Gastroesophageal sphincter (tissue), 4 donors: Measurements from ENCODE around the gene POMGNT2. TPM values are rescaled to one million over a fixed set of nuclear protein-coding genes. Genes with fewer than 3 reads are reported as not detected.

Experiments
- ATAC-seq: fragments of 150-250 bp; one replicate; pipeline ENCODE4 v1.9.1; 2016; ENCODE audit warnings: mild to moderate bottlenecking, moderate library complexity
- H3K27ac ChIP-seq, 4 donors: fragments of 200-600 bp; sonication (generic) in 3 of 4; 1 replicate in 3 of 4; 2 replicates in 1 of 4; pipeline ENCODE4 v1.5.1; 2016 to 2019
- H3K27me3 ChIP-seq: fragments of 200-600 bp; sonication (generic); one replicate; pipeline ENCODE4 v1.5.1; 2019
- H3K36me3 ChIP-seq, 2 donors: fragments of 200-600 bp; sonication (generic); one replicate each; pipeline ENCODE4 v1.5.1; 2019; ENCODE audit warnings: control low read depth in 1 of 2
- H3K4me1 ChIP-seq, 3 donors: fragments of 200-600 bp; sonication (generic); 1 replicate in 2 of 3; 2 replicates in 1 of 3; pipeline ENCODE4 v1.5.1; 2016 to 2019; ENCODE audit warnings: control low read depth in 2 of 3
- H3K4me3 ChIP-seq, 2 donors: fragments of 200-600 bp; sonication (generic); one replicate each; pipeline ENCODE4 v1.5.1; 2019; ENCODE audit warnings: mild to moderate bottlenecking in 1 of 2, moderate library complexity in 1 of 2
- H3K9me3 ChIP-seq, 3 donors: fragments of 200-600 bp; sonication (generic); one replicate each; pipeline ENCODE4 v1.5.1; 2017 to 2019; ENCODE audit warnings: control low read depth in 2 of 3
- EP300 ChIP-seq: sonication (generic); formaldehyde crosslinking; IDR thresholded peaks from one replicate; pipeline ENCODE4 v1.6.1; 2017; ENCODE audit warnings: antibody characterized with exemption, mild to moderate bottlenecking
- POLR2A ChIP-seq, 2 donors: fragments of 450-650 bp; IDR thresholded peaks; one replicate each; pipeline ENCODE4 v1.6.1; 2017; ENCODE audit warnings: antibody characterized with exemption in 2 of 2, mild to moderate bottlenecking in 2 of 2, moderate library complexity in 1 of 2
- POLR2AphosphoS5 ChIP-seq: sonication (generic); formaldehyde crosslinking; IDR thresholded peaks from one replicate; pipeline ENCODE4 v1.6.1; 2017; ENCODE audit warnings: antibody characterized with exemption
- WGBS, 2 donors: methylation state at CpG; one replicate each; pipeline ENCODE4 v1.1.5; 2018; ENCODE audit warnings: low coverage in 1 of 2; 5-methylcytosine and 5-hydroxymethylcytosine counted together
- total RNA-seq, 4 donors: library from RNA; depleted of rRNA; stranded (reverse); fragments of >200 nt; gene quantifications; one replicate each; pipeline ENCODE4 v1.1.0, GENCODE V29; 2016
- TF ChIP-seq, protein P1 (sequence below), 4 experiments: fragments of 200-600 bp in 2 of 4; fragments of 450-650 bp in 2 of 4; sonication (generic) in 1 of 4; IDR thresholded peaks; one replicate each; pipeline ENCODE4 v1.5.1; 2017 to 2019; ENCODE audit warnings: antibody characterized with exemption in 4 of 4, mild to moderate bottlenecking in 2 of 4, moderate library complexity in 2 of 4

Gene POMGNT2
- total RNA-seq, 4 donors from 2014 or later = 23.9 to 39.7 (median 34.9) TPM

DNA sequence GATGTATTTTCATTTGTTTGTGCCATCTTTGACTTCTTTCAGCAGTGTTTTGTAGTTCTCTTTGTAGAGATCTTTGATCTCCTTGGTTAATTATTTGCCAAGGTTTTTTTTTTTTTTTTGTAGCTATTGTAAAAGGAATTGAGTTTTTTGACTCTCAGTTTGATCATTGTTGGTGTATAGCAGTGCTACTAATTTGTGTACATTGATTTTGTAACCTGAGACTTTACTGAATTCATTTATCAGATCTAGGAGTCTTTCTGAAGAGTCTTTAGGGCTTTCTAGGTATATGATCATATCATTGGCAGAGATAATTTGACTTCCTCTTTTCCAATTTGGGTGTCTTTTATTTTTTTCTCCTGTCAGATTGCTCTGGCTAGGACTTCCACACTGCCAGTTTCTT, 42.2 kb upstream of the POMGNT2 start:
- H3K36me3 ChIP-seq = no peaks in the 10 kb centered on the region
- ATAC-seq = no peak
- TF ChIP-seq EP300 (no peak), POLR2A (IDR thresholded peaks at IDR 0.05) (no peak), POLR2AphosphoS5 (no peak)
- TF ChIP-seq, protein P1, sequence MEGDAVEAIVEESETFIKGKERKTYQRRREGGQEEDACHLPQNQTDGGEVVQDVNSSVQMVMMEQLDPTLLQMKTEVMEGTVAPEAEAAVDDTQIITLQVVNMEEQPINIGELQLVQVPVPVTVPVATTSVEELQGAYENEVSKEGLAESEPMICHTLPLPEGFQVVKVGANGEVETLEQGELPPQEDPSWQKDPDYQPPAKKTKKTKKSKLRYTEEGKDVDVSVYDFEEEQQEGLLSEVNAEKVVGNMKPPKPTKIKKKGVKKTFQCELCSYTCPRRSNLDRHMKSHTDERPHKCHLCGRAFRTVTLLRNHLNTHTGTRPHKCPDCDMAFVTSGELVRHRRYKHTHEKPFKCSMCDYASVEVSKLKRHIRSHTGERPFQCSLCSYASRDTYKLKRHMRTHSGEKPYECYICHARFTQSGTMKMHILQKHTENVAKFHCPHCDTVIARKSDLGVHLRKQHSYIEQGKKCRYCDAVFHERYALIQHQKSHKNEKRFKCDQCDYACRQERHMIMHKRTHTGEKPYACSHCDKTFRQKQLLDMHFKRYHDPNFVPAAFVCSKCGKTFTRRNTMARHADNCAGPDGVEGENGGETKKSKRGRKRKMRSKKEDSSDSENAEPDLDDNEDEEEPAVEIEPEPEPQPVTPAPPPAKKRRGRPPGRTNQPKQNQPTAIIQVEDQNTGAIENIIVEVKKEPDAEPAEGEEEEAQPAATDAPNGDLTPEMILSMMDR (IDR thresholded peaks at IDR 0.05) = no peak

DNA sequence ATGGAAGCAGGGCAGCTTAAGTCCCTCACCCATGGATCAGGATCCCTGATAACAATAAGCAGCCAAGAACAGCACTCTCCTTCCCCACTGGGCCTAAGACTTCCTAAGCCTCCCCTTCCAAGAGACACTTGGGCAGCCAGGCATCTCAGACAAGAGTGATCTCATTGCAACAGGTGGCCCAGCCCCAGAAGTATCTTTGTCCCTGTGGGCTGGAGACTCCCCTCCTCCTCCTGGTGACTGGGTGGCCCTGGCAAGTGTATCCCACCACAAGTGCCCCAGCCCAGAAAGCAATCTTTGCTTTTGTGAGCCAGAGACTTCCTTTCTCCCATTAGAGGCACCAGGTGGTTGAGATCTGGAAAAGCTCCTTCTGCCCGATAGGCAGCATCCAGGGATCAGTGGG, 40.7 kb upstream of the POMGNT2 start:
- TF ChIP-seq, protein P1 (IDR thresholded peaks at IDR 0.05) = no peak
- TF ChIP-seq EP300 (no peak), POLR2A (IDR thresholded peaks at IDR 0.05) (no peak), POLR2AphosphoS5 (no peak)
- H3K36me3 ChIP-seq = no peaks in the 10 kb centered on the region
- H3K9me3 ChIP-seq = no peaks in the 10 kb centered on the region
- 86 to 100% methylated on average over 1 of the region's 1 CpG for WGBS, 2 donors
- no peak overlapping the region for H3K4me3 ChIP-seq
- no peak overlapping the region for H3K27ac ChIP-seq
- no peaks in the 10 kb centered on the region for H3K27me3 ChIP-seq
- ATAC-seq = no peak
- H3K4me1 ChIP-seq = no peaks in the 10 kb centered on the region

More for the DNA sequence above, 42.2 kb upstream of the POMGNT2 start:
- Histone ChIP-seq H3K27ac (no peak overlapping the region), H3K9me3 (no peaks in the 10 kb centered on the region), H3K27me3 (no peaks in the 10 kb centered on the region), H3K4me1 (peaks cover 0 to 6% (median 2%) of the 10 kb centered on the region in 3 donors), H3K4me3 (no peak overlapping the region)

DNA sequence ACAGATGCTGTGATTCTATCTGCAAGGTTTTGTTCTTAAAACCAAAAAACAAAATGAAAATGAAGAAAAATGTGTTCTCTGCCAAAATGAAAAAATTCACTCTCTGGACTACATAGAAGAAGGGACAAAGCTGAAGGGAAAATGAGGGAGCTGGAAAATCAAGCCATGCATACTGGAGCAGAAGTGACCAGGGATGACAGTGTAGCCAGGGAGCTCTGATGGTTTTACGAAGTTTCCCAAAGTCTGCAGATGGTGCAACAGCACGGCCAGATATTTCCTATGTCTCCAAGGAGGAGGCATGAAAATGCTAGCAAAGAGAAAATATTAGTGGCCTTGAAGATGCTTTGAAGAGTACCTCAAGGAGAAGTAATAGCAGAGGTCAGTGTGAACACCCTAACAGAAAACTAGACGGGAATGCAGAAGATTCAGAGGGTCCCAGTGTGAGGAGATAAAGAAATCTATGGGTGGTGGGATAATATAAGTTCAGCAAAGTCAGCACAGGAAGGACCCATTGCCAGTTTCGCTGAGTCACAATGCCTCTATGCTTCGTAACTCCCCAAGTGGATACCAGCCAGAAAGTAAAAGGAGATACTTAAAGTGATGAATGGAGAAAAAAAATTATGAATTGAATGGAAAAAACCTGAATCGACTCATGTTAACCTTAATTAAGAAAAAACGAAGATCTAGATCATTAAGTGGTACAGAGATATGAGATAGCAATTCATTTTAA, 39.0 kb upstream of the POMGNT2 start:
- ATAC-seq = no peak
- Histone ChIP-seq H3K4me1 (no peaks in the 10 kb centered on the region), H3K27ac (no peak overlapping the region), H3K4me3 (no peak overlapping the region), H3K9me3 (no peaks in the 10 kb centered on the region), H3K36me3 (no peaks in the 10 kb centered on the region), H3K27me3 (no peaks in the 10 kb centered on the region)
- TF ChIP-seq POLR2AphosphoS5 = no peak
- no peak for TF ChIP-seq POLR2A (IDR thresholded peaks at IDR 0.05)
- TF ChIP-seq, protein P1 (IDR thresholded peaks at IDR 0.05) = no peak
- TF ChIP-seq EP300 = no peak
- WGBS, 2 donors = 43 to 68% methylated on average over 5 to 7 of the region's 7 CpGs

DNA sequence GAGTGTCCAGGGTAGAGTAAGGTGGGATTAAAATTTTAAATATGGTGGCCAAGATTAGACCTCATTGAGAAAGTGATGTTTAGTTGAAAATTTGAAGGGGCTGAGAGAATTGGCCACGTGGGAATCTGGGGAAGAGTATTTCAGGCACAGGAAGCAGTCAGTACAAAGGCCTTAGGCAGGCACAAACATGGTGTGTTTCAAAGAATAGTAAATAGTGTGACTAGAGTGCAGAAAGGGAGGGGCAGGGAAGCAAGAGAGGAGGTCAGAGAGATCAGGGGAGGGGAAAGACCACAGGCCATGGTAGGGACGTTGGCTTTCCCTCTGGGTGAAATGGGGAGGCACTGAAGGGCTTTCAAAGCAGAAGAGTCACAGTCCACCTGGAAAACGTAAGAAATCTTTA, 36.6 kb upstream of the POMGNT2 start:
- Histone ChIP-seq H3K27me3 (no peaks in the 10 kb centered on the region), H3K9me3 (no peaks in the 10 kb centered on the region), H3K27ac (no peak overlapping the region), H3K4me3 (no peak overlapping the region), H3K4me1 (no peaks in the 10 kb centered on the region), H3K36me3 (no peaks in the 10 kb centered on the region)
- ATAC-seq = no peak
- 38 to 41% methylated on average over 3 of the region's 3 CpGs for WGBS, 2 donors
- no peak for TF ChIP-seq POLR2A (IDR thresholded peaks at IDR 0.05)
- TF ChIP-seq, protein P1 (IDR thresholded peaks at IDR 0.05) = no peak

DNA sequence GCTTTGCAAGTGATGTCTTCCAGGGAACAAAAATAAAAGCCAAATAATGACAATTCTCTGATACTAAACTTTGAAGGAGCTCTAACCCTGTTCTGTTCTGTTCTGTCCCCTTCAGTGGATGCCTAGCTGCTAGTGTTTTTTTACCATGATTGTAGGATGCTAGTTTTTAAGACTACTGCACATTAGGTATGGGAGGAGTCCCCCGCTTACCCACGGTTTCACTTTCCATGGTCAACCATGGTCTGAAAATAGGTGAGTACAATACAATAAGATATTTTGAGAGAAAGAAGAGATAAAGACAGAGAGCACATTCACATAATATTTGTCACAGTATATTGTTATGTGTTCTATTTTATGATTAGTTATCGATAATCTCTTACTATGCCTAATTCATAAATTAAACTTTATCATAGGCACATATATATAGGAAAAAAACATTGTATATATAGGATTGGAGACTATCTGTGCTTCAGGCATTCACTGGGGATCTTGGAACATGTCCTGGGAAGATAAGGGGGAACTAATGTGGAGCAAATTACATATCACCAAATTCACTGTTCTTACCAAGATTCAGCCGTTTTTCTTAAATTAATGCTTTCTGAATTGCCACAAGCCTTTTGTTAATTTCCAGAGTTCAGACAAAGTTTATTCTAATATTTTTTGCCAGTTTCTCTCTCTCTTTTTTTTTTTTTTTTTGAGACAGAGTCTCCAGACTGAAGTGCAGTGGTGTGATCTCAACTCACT, 32.8 kb upstream of the POMGNT2 start:
- WGBS, 2 donors = 62 to 80% methylated on average over 3 to 4 of the region's 4 CpGs
- Histone ChIP-seq H3K27me3 (no peaks in the 10 kb centered on the region), H3K4me1 (no peaks in the 10 kb centered on the region), H3K4me3 (no peak overlapping the region), H3K9me3 (peaks cover 0 to 8% (median 0%) of the 10 kb centered on the region in 3 donors), H3K27ac (no peak overlapping the region), H3K36me3 (no peaks in the 10 kb centered on the region)
- TF ChIP-seq, protein P1 (IDR thresholded peaks at IDR 0.05) = no peak
- no peak for TF ChIP-seq POLR2AphosphoS5
- TF ChIP-seq POLR2A (IDR thresholded peaks at IDR 0.05) = no peak
- TF ChIP-seq EP300 = no peak
- no peak for ATAC-seq
